ENCODE results near the gene NCOA3. TPM values are rescaled to one million over a fixed set of nuclear protein-coding genes. Genes with fewer than 3 reads are reported as not detected.

Gene NCOA3
- total RNA-seq, 1 experiment from 2014 or later, result 31.1 TPM

DNA sequence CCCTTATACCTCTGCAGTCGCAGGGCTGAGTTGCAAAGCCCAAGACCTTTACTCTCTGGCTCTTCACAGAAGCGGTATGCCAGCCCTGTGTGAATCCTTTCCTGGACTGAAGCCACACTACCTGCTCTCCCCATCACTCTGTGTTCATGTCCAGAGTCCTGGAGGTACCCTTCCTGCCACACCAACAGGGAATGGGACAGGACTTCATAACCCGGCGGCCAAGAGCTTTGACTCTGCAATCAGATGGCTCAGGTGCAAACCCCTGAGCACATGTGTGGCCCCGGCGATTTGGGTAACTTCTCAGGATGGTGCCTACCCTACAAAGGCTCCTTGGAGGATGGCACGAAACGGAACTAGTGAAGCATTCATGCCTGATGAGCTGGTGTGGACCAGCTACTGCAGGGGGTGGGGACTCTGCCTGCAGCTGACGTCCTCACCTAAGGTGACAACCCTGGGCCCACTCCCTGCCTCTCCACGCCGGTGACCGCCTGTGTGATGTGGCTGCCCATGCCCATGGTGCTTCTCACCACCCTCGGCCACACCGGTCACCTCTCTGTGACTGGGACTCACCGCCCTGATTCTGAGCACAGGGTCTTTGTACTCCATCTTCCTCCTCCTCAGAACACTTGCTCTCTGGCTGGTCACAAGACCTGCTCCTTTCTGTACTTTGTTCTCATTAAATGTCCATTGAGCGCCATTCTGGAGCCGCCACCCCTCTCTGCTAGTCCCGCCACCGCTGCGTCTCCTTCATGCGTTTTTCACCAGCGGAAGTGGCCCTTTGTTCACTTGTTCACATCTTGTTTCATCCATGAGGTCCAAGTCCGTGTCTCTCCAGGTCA, 166.8 kb downstream of the NCOA3 start:
- H3K4me1 ChIP-seq (ENCODE audit: insufficient read depth, low read length), result no peaks in the 10 kb centered on the region
- BruUV-seq (replicated peaks), result no TSS peak
- no peak overlapping the region for H2AFZ ChIP-seq (ENCODE audit: low read length)
- ChIA-PET POLR2A (ENCODE audit: unreplicated experiment) (no interaction called here), CTCF (no interaction called here)
- H3K9ac ChIP-seq (ENCODE audit: low read length), result no peak overlapping the region
- H3K27ac ChIP-seq (ENCODE audit: low read length), result no peak overlapping the region
- no peaks in the 10 kb centered on the region for H3K9me3 ChIP-seq (ENCODE audit: low read length)
- no peak overlapping the region for H3K4me2 ChIP-seq (ENCODE audit: low read length)
- TF ChIP-seq EZH2phosphoT487 (IDR thresholded peaks at IDR 0.05; ENCODE audit: borderline replicate concordance, low read length), result no peak
- no peak for TF ChIP-seq EZH2 (IDR thresholded peaks at IDR 0.05; ENCODE audit: low read length, unreplicated experiment)
- TF ChIP-seq, protein P1, sequence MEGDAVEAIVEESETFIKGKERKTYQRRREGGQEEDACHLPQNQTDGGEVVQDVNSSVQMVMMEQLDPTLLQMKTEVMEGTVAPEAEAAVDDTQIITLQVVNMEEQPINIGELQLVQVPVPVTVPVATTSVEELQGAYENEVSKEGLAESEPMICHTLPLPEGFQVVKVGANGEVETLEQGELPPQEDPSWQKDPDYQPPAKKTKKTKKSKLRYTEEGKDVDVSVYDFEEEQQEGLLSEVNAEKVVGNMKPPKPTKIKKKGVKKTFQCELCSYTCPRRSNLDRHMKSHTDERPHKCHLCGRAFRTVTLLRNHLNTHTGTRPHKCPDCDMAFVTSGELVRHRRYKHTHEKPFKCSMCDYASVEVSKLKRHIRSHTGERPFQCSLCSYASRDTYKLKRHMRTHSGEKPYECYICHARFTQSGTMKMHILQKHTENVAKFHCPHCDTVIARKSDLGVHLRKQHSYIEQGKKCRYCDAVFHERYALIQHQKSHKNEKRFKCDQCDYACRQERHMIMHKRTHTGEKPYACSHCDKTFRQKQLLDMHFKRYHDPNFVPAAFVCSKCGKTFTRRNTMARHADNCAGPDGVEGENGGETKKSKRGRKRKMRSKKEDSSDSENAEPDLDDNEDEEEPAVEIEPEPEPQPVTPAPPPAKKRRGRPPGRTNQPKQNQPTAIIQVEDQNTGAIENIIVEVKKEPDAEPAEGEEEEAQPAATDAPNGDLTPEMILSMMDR (conservative IDR thresholded peaks at IDR 0.05; ENCODE audit: low read depth, low read length), result no peak
- intact Hi-C loops (cut with micrococcal nuclease), result no loop called here
- no peaks in the 10 kb centered on the region for H3K9me2 ChIP-seq (replicated peaks; ENCODE audit: low read length)
- no peaks in the 10 kb centered on the region for H4K20me1 ChIP-seq (ENCODE audit: low read length)
- H3K27me3 ChIP-seq (ENCODE audit: low read length), result no peaks in the 10 kb centered on the region
- no peaks in the 10 kb centered on the region for H3F3A ChIP-seq (ENCODE audit: low read length, unreplicated experiment)
- DNase-seq, result no peak
- no peak for ATAC-seq
- no peak overlapping the region for H3K4me3 ChIP-seq (ENCODE audit: low read length)
- no peaks in the 10 kb centered on the region for H3K79me2 ChIP-seq (ENCODE audit: low read length)
- H3K36me3 ChIP-seq (ENCODE audit: low read depth, low read length), result peaks cover 26% of the 10 kb centered on the region

DNA sequence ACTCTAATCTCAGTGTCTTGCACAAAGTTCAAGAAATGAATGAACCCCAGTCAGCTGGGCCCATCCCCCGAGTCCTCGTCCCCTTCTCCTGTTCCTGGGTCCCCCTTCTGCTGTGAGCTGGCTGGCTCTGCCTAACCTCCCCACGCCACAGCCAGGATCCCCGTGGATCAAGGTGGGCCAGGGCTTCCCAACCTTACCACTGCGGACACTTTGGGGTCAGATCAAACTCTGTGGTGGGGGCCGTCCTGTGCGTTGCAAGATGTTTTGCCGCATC, 167.4 kb downstream of the NCOA3 start:
- Histone ChIP-seq H3K4me2 (ENCODE audit: low read length) (no peak overlapping the region), H3K9me3 (ENCODE audit: low read length) (no peaks in the 10 kb centered on the region), H3K4me1 (ENCODE audit: insufficient read depth, low read length) (no peaks in the 10 kb centered on the region), H3K27me3 (ENCODE audit: low read length) (no peaks in the 10 kb centered on the region), H3K27ac (ENCODE audit: low read length) (no peak overlapping the region), H2AFZ (ENCODE audit: low read length) (no peak overlapping the region), H4K20me1 (ENCODE audit: low read length) (no peaks in the 10 kb centered on the region), H3K9me2 (replicated peaks; ENCODE audit: low read length) (no peaks in the 10 kb centered on the region), H3F3A (ENCODE audit: low read length, unreplicated experiment) (no peaks in the 10 kb centered on the region), H3K9ac (ENCODE audit: low read length) (no peak overlapping the region), H3K36me3 (ENCODE audit: low read depth, low read length) (peaks cover 24% of the 10 kb centered on the region), H3K4me3 (ENCODE audit: low read length) (no peak overlapping the region), H3K79me2 (ENCODE audit: low read length) (no peaks in the 10 kb centered on the region)
- intact Hi-C loops (cut with micrococcal nuclease), result no loop called here
- no TSS peak for BruUV-seq (replicated peaks)
- DNase-seq (no peak), ATAC-seq (no peak)
- ChIA-PET POLR2A (ENCODE audit: unreplicated experiment) (no interaction called here), CTCF (no interaction called here)
- TF ChIP-seq, protein P1 (conservative IDR thresholded peaks at IDR 0.05; ENCODE audit: low read depth, low read length), result no peak
- no peak for TF ChIP-seq EZH2phosphoT487 (IDR thresholded peaks at IDR 0.05; ENCODE audit: borderline replicate concordance, low read length)

DNA sequence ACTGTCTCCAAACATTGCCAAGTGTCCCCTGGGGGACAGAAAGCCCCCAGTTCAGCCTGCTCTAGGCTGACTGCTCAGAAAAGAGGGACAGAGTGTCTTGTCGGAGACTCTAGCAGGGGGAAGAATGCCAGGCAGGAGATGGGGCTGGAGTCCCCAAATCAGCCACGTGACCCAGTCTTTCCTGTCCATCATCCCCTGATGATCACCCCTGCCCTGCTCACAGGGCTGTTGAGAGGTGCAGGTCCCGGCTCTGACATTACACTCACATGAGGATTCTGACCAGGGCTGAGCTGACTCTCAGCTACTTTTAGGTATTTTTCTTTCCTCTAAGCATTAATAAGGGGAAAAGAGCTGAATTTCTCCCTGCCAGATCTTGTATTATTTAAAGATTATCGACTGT, 167.8 kb downstream of the NCOA3 start:
- H4K20me1 ChIP-seq (ENCODE audit: low read length), result no peaks in the 10 kb centered on the region
- no peak overlapping the region for H2AFZ ChIP-seq (ENCODE audit: low read length)
- H3K9me3 ChIP-seq (ENCODE audit: low read length), result no peaks in the 10 kb centered on the region
- TF ChIP-seq EZH2 (IDR thresholded peaks at IDR 0.05; ENCODE audit: low read length, unreplicated experiment) (no peak), EZH2phosphoT487 (IDR thresholded peaks at IDR 0.05; ENCODE audit: borderline replicate concordance, low read length) (no peak)
- TF ChIP-seq, protein P1 (conservative IDR thresholded peaks at IDR 0.05; ENCODE audit: low read depth, low read length), result no peak
- no peak overlapping the region for H3K4me2 ChIP-seq (ENCODE audit: low read length)
- H3K4me1 ChIP-seq (ENCODE audit: insufficient read depth, low read length), result no peaks in the 10 kb centered on the region
- H3K79me2 ChIP-seq (ENCODE audit: low read length), result no peaks in the 10 kb centered on the region
- no peak overlapping the region for H3K9ac ChIP-seq (ENCODE audit: low read length)
- ChIA-PET CTCF (no interaction called here), POLR2A (ENCODE audit: unreplicated experiment) (no interaction called here)
- ATAC-seq (no peak), DNase-seq (no peak)
- intact Hi-C loops (cut with micrococcal nuclease), result no loop called here
- no peaks in the 10 kb centered on the region for H3K9me2 ChIP-seq (replicated peaks; ENCODE audit: low read length)
- no peaks in the 10 kb centered on the region for H3F3A ChIP-seq (ENCODE audit: low read length, unreplicated experiment)
- H3K27me3 ChIP-seq (ENCODE audit: low read length), result no peaks in the 10 kb centered on the region
- H3K27ac ChIP-seq (ENCODE audit: low read length), result no peak overlapping the region
- H3K4me3 ChIP-seq (ENCODE audit: low read length), result no peak overlapping the region
- H3K36me3 ChIP-seq (ENCODE audit: low read depth, low read length), result peaks cover 27% of the 10 kb centered on the region
- BruUV-seq (replicated peaks), result no TSS peak
